Heart left ventricle (tissue), 16 donors: Measurements from ENCODE around the gene OLFML2B. TPM values are rescaled to one million over a fixed set of nuclear protein-coding genes. Genes with fewer than 3 reads are reported as not detected.

ENCODE experiments used
- ATAC-seq, 4 donors: fragments of 200-7000 bp; cut with Tn5 transposase; one replicate each; pipeline ENCODE4 v1.9.1; 2020 to 2022; ENCODE audit warnings: moderate library complexity in 4 of 4, mild to moderate bottlenecking in 3 of 4, moderate number of reproducible peaks in 1 of 4
- DNase-seq, 5 donors: peaks; one replicate each; pipeline ENCODE4 v3.0.0-alpha.2; 2020
- H3K27ac ChIP-seq, 12 donors: fragments of 200-600 bp; sonication (generic) in 4 of 12; one replicate each; pipeline versions ENCODE4 v1.5.0 to v1.8.0; 2016 to 2022; ENCODE audit warnings: mild to moderate bottlenecking in 2 of 12
- H3K27me3 ChIP-seq, 9 donors: fragments of 200-600 bp; sonication (generic) in 2 of 9; one replicate each; pipeline versions ENCODE4 v1.5.1 to v1.8.0; 2016 to 2022; ENCODE audit warnings: mild to moderate bottlenecking in 3 of 9
- H3K36me3 ChIP-seq, 9 donors: fragments of 200-600 bp; sonication (generic) in 2 of 9; one replicate each; pipeline versions ENCODE4 v1.5.0 to v1.8.0; 2018 to 2022; ENCODE audit warnings: mild to moderate bottlenecking in 2 of 9
- H3K4me1 ChIP-seq, 12 donors: fragments of 200-600 bp; sonication (generic) in 4 of 12; one replicate each; pipeline versions ENCODE4 v1.5.0 to v1.8.0; 2016 to 2022; ENCODE audit warnings: mild to moderate bottlenecking in 3 of 12
- H3K4me3 ChIP-seq, 12 donors: fragments of 200-600 bp; sonication (generic) in 4 of 12; one replicate each; pipeline versions ENCODE4 v1.5.0 to v1.8.0; 2017 to 2022; ENCODE audit warnings: mild to moderate bottlenecking in 9 of 12, moderate library complexity in 4 of 12
- H3K9me3 ChIP-seq, 12 donors: fragments of 200-600 bp; sonication (generic) in 4 of 12; one replicate each; pipeline versions ENCODE4 v1.5.0 to v1.8.0; 2016 to 2022; ENCODE audit warnings: mild to moderate bottlenecking in 1 of 12
- CTCF ChIP-seq, 12 donors: fragments of 200-600 bp; sonication (generic) in 4 of 12; IDR thresholded peaks; one replicate each; pipeline versions ENCODE4 v1.5.0 to v1.8.0; 2018 to 2022; ENCODE audit warnings: antibody characterized with exemption in 12 of 12, mild to moderate bottlenecking in 5 of 12
- POLR2A ChIP-seq, 2 donors: fragments of 450-650 bp; IDR thresholded peaks; one replicate each; pipeline ENCODE4 v1.6.1; 2017; ENCODE audit warnings: antibody characterized with exemption in 2 of 2, mild to moderate bottlenecking in 2 of 2, moderate library complexity in 2 of 2
- WGBS, 4 donors: extraction: QIAGEN DNeasy Blood & Tissue Kit in 2 of 4; methylation state at CpG; one replicate each; pipeline versions ENCODE4 v1.1.5 to v1.1.7; 2013 to 2018; 5-methylcytosine and 5-hydroxymethylcytosine counted together
- intact Hi-C, 10 donors: fragments of 100-400 bp; cut with DNase I; formaldehyde crosslinking; loops; one replicate each; pipeline versions ENCODE4 v1.11.1 to v1.14.2; 2022
- polyA plus RNA-seq, 2 donors: library from polyadenylated mRNA; stranded (reverse); fragments of 200-250 nt; gene quantifications; one replicate each; pipeline ENCODE4 v1.2.3, GENCODE V29; 2013
- total RNA-seq, 9 donors: library from RNA; depleted of rRNA in 2 of 9; stranded (reverse); fragments of >200 nt in 2 of 9; fragmentation: NEBNext Ultra II Directional in 3 of 9; extraction: Animal tissue kit (Norgen Biotek cat#: 25700) in 3 of 9; gene quantifications; one replicate each; pipeline versions ENCODE4 v1.1.0 to v1.2.4, GENCODE V29; 2016 to 2023
- donor health status: ischemic (EF 13 %, LVEDD 7.1; RV severe dilation, severe dysfunction).
- donor health status: healthy with polysubstance abuse.
- donor health status: DM: no; HTN: yes; CAD: no.
- donor health status: DM: no; HTN: no; CAD: no.
- donor health status: ischemic (EF 25% LVEDD 6.9; RV normal size, moderate dysfunction).
- donor health status: ischemic (EF 25% LVEDD 5.7; RV mildly dilated, moderate dysfunction).
- donor health status: healthy.
- donor health status: DM: yes; HTN: yes; CAD: no.
- donor health status: ischemic (EF 35%, LVEDD 5.7; RV mildly dilated, moderate dysfunction).
- donor health status: nonischemic (EF 11% LVEDD 7.7; RV severe dilation, severe dysfunction).
- donor health status: DM: yes; HTN: yes; CAD: no.
- donor health status: PGD.
- donor health status: ischemic (EF 29% LVEDD 5.4; RV normal size, mild dysfunction).
- donor health status: nonischemic (EF 23%, LVEDD 6.1; RV moderate dilation, normal function).

Gene OLFML2B
- total and polyA plus RNA-seq, 11 donors: 0.75 to 39.2 (median 2.8) TPM

GRCh38 chr1:162042361-162042760, 18.7 kb upstream of the OLFML2B start:
- no peaks in the 10 kb centered on the region for H3K4me1 ChIP-seq
- H3K4me3 ChIP-seq: no peak overlapping the region
- no peak for TF ChIP-seq POLR2A (IDR thresholded peaks at IDR 0.05)
- TF ChIP-seq CTCF (IDR thresholded peaks at IDR 0.05): no peak
- DNase-seq: no peak
- no peak for ATAC-seq
- intact Hi-C loops: no loop called here
- no peak overlapping the region for H3K27ac ChIP-seq
- no peaks in the 10 kb centered on the region for H3K36me3 ChIP-seq
- peaks cover 0 to 12% (median 0%) of the 10 kb centered on the region in 12 donors for H3K9me3 ChIP-seq
- WGBS, 4 donors: 80 to 91% (median 90%) methylated on average over 1 of the region's 1 CpG
- H3K27me3 ChIP-seq: no peaks in the 10 kb centered on the region

GRCh38 chr1:162040657-162041056, 17.0 kb upstream of the OLFML2B start:
- intact Hi-C loops: no loop called here
- TF ChIP-seq CTCF (IDR thresholded peaks at IDR 0.05): peak in 6 of 12 donors; percentile 11 to 40 (median 23)
- no peak for TF ChIP-seq POLR2A (IDR thresholded peaks at IDR 0.05)
- ATAC-seq (no peak), DNase-seq (no peak)
- Histone ChIP-seq H3K36me3 (no peaks in the 10 kb centered on the region), H3K27ac (no peak overlapping the region), H3K27me3 (peaks cover 0 to 5% (median 0%) of the 10 kb centered on the region in 9 donors), H3K9me3 (peaks cover 0 to 12% (median 0%) of the 10 kb centered on the region in 12 donors), H3K4me1 (no peaks in the 10 kb centered on the region), H3K4me3 (no peak overlapping the region)

- Histone ChIP-seq H3K36me3 (no peaks in the 10 kb centered on the region), H3K27me3 (peaks cover 0 to 5% (median 0%) of the 10 kb centered on the region in 9 donors), H3K4me3 (no peak overlapping the region), H3K9me3 (peaks cover 0 to 12% (median 0%) of the 10 kb centered on the region in 12 donors), H3K4me1 (no peaks in the 10 kb centered on the region), H3K27ac (no peak overlapping the region)
- TF ChIP-seq CTCF (IDR thresholded peaks at IDR 0.05): no peak
- TF ChIP-seq POLR2A (IDR thresholded peaks at IDR 0.05): no peak
- DNase-seq (no peak), ATAC-seq (no peak)
- intact Hi-C loops: no loop called here
- WGBS, 4 donors: 63 to 71% (median 67%) methylated on average over 4 of the region's 4 CpGs
Observed at GRCh38 chr1:162040001-162040400, 16.3 kb upstream of the OLFML2B start.

DNA sequence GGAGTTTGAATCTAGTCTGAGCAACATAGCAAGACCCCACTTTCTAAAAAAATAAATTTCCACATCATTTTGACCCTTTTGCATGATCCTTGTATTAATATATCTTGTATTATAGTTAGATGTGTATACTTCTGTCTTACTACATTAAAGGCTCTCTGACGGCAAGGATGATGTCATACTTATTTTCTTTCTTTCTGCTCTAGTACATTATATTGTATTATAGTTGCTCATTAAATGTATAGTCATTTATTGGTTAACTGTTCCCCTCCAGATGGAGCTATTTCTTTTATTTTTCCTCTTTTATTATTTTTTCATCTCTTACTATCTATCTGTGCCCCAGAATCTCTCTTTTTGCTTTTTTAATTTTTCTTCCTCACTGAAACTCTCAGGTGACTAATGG, 15.0 kb upstream of the OLFML2B start:
- no peak overlapping the region for H3K4me3 ChIP-seq
- peaks cover 0 to 12% (median 0%) of the 10 kb centered on the region in 12 donors for H3K9me3 ChIP-seq
- DNase-seq (no peak), ATAC-seq (no peak)
- H3K27ac ChIP-seq: no peak overlapping the region
- WGBS, 4 donors: 74 to 79% (median 77%) methylated on average over 1 of the region's 1 CpG
- H3K36me3 ChIP-seq: no peaks in the 10 kb centered on the region
- TF ChIP-seq POLR2A (IDR thresholded peaks at IDR 0.05): no peak
- TF ChIP-seq CTCF (IDR thresholded peaks at IDR 0.05): no peak
- peaks cover 0 to 5% (median 0%) of the 10 kb centered on the region in 9 donors for H3K27me3 ChIP-seq
- intact Hi-C loops: loop anchor here in 8 of 10 donors (5.0 to 10.0 kb wide), 4 partner anchors 171 to 246 kb away; no protein-coding TSS in a partner anchor
- peaks cover 0 to 4% (median 0%) of the 10 kb centered on the region in 12 donors for H3K4me1 ChIP-seq
